Measurements from ENCODE around the gene AQP3. TPM values are rescaled to one million over a fixed set of nuclear protein-coding genes. Genes with fewer than 3 reads are reported as not detected.

The AQP3 gene
- total and polyA plus RNA-seq, 2 of the 13 experiments (the other 11 are each of a cell fraction or from before 2014, with no cell fraction given) = 1.4 to 5.5 TPM

DNA sequence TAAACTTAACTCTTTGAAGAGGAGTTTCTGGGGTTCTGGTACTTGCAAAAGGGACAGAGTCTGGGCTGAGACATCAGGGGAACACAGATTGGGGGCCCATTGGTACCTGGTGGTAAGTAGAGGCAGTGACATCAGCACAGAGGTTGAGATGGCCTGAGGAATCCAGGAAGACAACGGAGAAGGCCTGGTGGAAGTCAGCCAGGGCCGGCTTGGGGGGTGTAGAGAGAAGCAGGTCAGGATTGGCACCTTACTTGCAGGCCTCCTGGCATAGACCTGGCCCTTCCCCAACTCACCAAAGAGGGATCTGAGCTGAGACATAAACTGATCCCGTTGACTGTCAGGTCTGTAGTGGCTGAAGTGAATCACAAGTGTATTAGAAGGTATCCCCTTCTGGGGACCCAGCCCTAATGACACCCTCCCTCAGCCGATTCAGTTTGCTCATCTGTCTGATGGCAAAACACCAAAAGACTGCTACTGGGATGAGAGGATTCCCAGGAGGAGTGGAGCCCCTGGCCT is 20.9 kb upstream of the AQP3 start (continued):
- TF ChIP-seq KAT7 (CRISPR knock-in tag; IDR thresholded peaks at IDR 0.05; ENCODE audit: borderline replicate concordance) (no peak), ZBTB7B (CRISPR knock-in tag; IDR thresholded peaks at IDR 0.05) (no peak), NCOA5 (CRISPR knock-in tag; IDR thresholded peaks at IDR 0.05) (no peak), ZNF431 (CRISPR knock-in tag; IDR thresholded peaks at IDR 0.05; ENCODE audit: borderline replicate concordance, low read depth) (no peak)
- TF ChIP-seq, protein P1, sequence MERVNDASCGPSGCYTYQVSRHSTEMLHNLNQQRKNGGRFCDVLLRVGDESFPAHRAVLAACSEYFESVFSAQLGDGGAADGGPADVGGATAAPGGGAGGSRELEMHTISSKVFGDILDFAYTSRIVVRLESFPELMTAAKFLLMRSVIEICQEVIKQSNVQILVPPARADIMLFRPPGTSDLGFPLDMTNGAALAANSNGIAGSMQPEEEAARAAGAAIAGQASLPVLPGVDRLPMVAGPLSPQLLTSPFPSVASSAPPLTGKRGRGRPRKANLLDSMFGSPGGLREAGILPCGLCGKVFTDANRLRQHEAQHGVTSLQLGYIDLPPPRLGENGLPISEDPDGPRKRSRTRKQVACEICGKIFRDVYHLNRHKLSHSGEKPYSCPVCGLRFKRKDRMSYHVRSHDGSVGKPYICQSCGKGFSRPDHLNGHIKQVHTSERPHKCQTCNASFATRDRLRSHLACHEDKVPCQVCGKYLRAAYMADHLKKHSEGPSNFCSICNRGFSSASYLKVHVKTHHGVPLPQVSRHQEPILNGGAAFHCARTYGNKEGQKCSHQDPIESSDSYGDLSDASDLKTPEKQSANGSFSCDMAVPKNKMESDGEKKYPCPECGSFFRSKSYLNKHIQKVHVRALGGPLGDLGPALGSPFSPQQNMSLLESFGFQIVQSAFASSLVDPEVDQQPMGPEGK (CRISPR knock-in tag; IDR thresholded peaks at IDR 0.05) = no peak
- TF ChIP-seq, protein P2, sequence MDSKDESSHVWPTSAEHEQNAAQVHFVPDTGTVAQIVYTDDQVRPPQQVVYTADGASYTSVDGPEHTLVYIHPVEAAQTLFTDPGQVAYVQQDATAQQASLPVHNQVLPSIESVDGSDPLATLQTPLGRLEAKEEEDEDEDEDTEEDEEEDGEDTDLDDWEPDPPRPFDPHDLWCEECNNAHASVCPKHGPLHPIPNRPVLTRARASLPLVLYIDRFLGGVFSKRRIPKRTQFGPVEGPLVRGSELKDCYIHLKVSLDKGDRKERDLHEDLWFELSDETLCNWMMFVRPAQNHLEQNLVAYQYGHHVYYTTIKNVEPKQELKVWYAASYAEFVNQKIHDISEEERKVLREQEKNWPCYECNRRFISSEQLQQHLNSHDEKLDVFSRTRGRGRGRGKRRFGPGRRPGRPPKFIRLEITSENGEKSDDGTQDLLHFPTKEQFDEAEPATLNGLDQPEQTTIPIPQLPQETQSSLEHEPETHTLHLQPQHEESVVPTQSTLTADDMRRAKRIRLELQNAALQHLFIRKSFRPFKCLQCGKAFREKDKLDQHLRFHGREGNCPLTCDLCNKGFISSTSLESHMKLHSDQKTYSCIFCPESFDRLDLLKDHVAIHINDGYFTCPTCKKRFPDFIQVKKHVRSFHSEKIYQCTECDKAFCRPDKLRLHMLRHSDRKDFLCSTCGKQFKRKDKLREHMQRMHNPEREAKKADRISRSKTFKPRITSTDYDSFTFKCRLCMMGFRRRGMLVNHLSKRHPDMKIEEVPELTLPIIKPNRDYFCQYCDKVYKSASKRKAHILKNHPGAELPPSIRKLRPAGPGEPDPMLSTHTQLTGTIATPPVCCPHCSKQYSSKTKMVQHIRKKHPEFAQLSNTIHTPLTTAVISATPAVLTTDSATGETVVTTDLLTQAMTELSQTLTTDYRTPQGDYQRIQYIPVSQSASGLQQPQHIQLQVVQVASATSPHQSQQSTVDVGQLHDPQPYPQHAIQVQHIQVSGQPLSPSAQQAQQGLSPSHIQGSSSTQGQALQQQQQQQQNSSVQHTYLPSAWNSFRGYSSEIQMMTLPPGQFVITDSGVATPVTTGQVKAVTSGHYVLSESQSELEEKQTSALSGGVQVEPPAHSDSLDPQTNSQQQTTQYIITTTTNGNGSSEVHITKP (CRISPR knock-in tag; IDR thresholded peaks at IDR 0.05; ENCODE audit: low read depth) = no peak
- TF ChIP-seq, protein P3, sequence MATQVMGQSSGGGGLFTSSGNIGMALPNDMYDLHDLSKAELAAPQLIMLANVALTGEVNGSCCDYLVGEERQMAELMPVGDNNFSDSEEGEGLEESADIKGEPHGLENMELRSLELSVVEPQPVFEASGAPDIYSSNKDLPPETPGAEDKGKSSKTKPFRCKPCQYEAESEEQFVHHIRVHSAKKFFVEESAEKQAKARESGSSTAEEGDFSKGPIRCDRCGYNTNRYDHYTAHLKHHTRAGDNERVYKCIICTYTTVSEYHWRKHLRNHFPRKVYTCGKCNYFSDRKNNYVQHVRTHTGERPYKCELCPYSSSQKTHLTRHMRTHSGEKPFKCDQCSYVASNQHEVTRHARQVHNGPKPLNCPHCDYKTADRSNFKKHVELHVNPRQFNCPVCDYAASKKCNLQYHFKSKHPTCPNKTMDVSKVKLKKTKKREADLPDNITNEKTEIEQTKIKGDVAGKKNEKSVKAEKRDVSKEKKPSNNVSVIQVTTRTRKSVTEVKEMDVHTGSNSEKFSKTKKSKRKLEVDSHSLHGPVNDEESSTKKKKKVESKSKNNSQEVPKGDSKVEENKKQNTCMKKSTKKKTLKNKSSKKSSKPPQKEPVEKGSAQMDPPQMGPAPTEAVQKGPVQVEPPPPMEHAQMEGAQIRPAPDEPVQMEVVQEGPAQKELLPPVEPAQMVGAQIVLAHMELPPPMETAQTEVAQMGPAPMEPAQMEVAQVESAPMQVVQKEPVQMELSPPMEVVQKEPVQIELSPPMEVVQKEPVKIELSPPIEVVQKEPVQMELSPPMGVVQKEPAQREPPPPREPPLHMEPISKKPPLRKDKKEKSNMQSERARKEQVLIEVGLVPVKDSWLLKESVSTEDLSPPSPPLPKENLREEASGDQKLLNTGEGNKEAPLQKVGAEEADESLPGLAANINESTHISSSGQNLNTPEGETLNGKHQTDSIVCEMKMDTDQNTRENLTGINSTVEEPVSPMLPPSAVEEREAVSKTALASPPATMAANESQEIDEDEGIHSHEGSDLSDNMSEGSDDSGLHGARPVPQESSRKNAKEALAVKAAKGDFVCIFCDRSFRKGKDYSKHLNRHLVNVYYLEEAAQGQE (IDR thresholded peaks at IDR 0.05; ENCODE audit: borderline replicate concordance in 1 of 2, low read depth in 1 of 2, low read length in 2 of 2) = no peak

All from HepG2 (cell line).